ENCODE measurements around the gene UGT1A1. TPM values are rescaled to one million over a fixed set of nuclear protein-coding genes. Genes with fewer than 3 reads are reported as not detected.

The UGT1A1 gene
- total and polyA plus RNA-seq, 4 donors = 145 to 386 (median 288) TPM; not detected in 1

GRCh38 chr2:233778030-233778429 lies 18.0 kb downstream of the UGT1A1 start, which contains the start of gene MROH2A:
TSS of gene MROH2A (plus strand) at chr2:233778330. CDS start at chr2:233779359, 1,029 bp downstream.
- no peaks in the 10 kb centered on the region for H3K27me3 ChIP-seq (ENCODE audit: control insufficient read depth in 4 of 4, insufficient read depth in 4 of 4, low read length in 3 of 4)
- no peaks in the 10 kb centered on the region for H3K4me1 ChIP-seq (ENCODE audit: control insufficient read depth in 4 of 4, insufficient read depth in 4 of 4, low read length in 3 of 4)
- peaks cover 0 to 3% (median 0%) of the 10 kb centered on the region in 4 donors for H3K36me3 ChIP-seq (ENCODE audit: control insufficient read depth in 4 of 4, insufficient read depth in 3 of 4, low read depth in 1 of 4, low read length in 3 of 4)
- H3K9me3 ChIP-seq (ENCODE audit: control insufficient read depth in 4 of 4, low read length in 3 of 4) = peaks cover 0 to 2% (median 0%) of the 10 kb centered on the region in 4 donors
- WGBS = 77% methylated on average over 2 of the region's 2 CpGs
- TF ChIP-seq GABPA (IDR thresholded peaks at IDR 0.05 in 1 of 2, conservative IDR thresholded peaks at IDR 0.05 in 1 of 2) = no peak
- TF ChIP-seq CTCF (IDR thresholded peaks at IDR 0.05; ENCODE audit: low read depth, low read length, missing input control) = no peak
- TF ChIP-seq MAX (IDR thresholded peaks at IDR 0.05) = no peak
- no peak for TF ChIP-seq ZBTB33 (IDR thresholded peaks at IDR 0.05)
- TF ChIP-seq REST (IDR thresholded peaks at IDR 0.05) = no peak
- no peak for TF ChIP-seq HNF4G (IDR thresholded peaks at IDR 0.05)
- TF ChIP-seq EGR1 (IDR thresholded peaks at IDR 0.05; ENCODE audit: low read depth in 2 of 2) = no peak
- no peak for TF ChIP-seq NR2F2 (IDR thresholded peaks at IDR 0.05)
- TF ChIP-seq RAD21 (IDR thresholded peaks at IDR 0.05) = no peak
- TF ChIP-seq SP1 (IDR thresholded peaks at IDR 0.05) = no peak
- no peak within 1 kb of the TSS for H3K4me3 ChIP-seq (ENCODE audit: low read depth in 1 of 3, low read length in 3 of 3)
- H3K27ac ChIP-seq (ENCODE audit: low read depth in 1 of 2, low read length in 2 of 2) = no peak within 1 kb of the TSS
- DNase-seq (ENCODE audit: low spot score) = no peak
- H3K9ac ChIP-seq (ENCODE audit: low read depth in 1 of 2, low read length in 2 of 2) = no peak within 1 kb of the TSS

- WGBS = 93% methylated on average over 4 of the region's 4 CpGs
These were observed 19.7 kb downstream of the UGT1A1 start for GRCh38 chr2:233779722-233780121.

More at GRCh38 chr2:233779722-233780121, 19.7 kb downstream of the UGT1A1 start:
- no peaks in the 10 kb centered on the region for H3K4me1 ChIP-seq (ENCODE audit: control insufficient read depth in 4 of 4, insufficient read depth in 4 of 4, low read length in 3 of 4)
- no peaks in the 10 kb centered on the region for H3K27me3 ChIP-seq (ENCODE audit: control insufficient read depth in 4 of 4, insufficient read depth in 4 of 4, low read length in 3 of 4)
- no peaks in the 10 kb centered on the region for H3K36me3 ChIP-seq (ENCODE audit: control insufficient read depth in 4 of 4, insufficient read depth in 3 of 4, low read depth in 1 of 4, low read length in 3 of 4)
- H3K27ac ChIP-seq (ENCODE audit: low read depth in 1 of 2, low read length in 2 of 2) = no peak overlapping the region
- no peak overlapping the region for H3K4me3 ChIP-seq (ENCODE audit: low read depth in 1 of 3, low read length in 3 of 3)
- DNase-seq (ENCODE audit: low spot score) = no peak
- TF ChIP-seq EGR1 (IDR thresholded peaks at IDR 0.05; ENCODE audit: low read depth in 2 of 2) (no peak), YY1 (IDR thresholded peaks at IDR 0.05) (no peak), RXRA (IDR thresholded peaks at IDR 0.05) (no peak), HNF4A (conservative IDR thresholded peaks at IDR 0.05) (no peak), ATF3 (IDR thresholded peaks at IDR 0.05) (no peak), NR2F2 (IDR thresholded peaks at IDR 0.05) (no peak), REST (IDR thresholded peaks at IDR 0.05) (no peak), ZBTB33 (IDR thresholded peaks at IDR 0.05) (no peak), SP1 (IDR thresholded peaks at IDR 0.05) (no peak), HNF4G (IDR thresholded peaks at IDR 0.05) (no peak)
- H3K9ac ChIP-seq (ENCODE audit: low read depth in 1 of 2, low read length in 2 of 2) = no peak overlapping the region
- peaks cover 0 to 2% (median 0%) of the 10 kb centered on the region in 4 donors for H3K9me3 ChIP-seq (ENCODE audit: control insufficient read depth in 4 of 4, low read length in 3 of 4)

Data from liver (tissue), 9 donors.